Activated CD4-positive, CD25-positive, alpha-beta regulatory T cell treated with anti-CD3 and anti-CD28 coated beads, Interleukin-2, amount 50 U/mL, for 16 hours (primary cell): ENCODE measurements around the gene C16orf92.
"Not testable (repeated sequence)": the region's sequence is repeated elsewhere in the genome, so short reads cannot be mapped to it uniquely, and the experiment has no call there.

Experiments
- DNase-seq: peaks from one replicate; pipeline ENCODE4 v3.0.0-alpha.2; 2020; ENCODE audit warnings: low read depth, low spot score

The C16orf92 gene

GRCh38 chr16:30005341-30006094 is 17.5 kb upstream of the C16orf92 start:
- no peak for DNase-seq

DNA sequence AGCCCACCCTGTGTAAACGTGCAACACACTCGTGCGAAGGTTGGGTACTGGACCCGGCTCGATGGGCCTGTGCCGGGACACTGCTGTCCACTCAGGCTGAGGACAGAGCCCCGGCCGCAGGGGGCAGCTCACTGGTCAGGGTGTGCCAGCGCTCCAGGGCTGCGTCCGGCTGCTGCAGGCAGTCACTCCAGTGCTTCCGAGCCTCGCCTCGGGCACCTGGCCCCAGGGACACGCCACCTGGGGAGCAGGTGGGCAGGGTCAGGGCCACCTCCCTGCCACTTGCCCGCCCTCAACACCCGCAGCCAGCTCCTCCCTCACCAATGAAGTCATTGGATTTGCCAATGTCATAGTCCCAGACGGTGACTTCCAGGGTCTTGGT is 16.9 kb upstream of the C16orf92 start:
- DNase-seq: no peak

GRCh38 chr16:30006659-30007377 is 16.2 kb upstream of the C16orf92 start:
- no peak for DNase-seq

- DNase-seq: no peak
Observed at GRCh38 chr16:30007378-30007895, 15.6 kb upstream of the C16orf92 start.

- DNase-seq: no peak
Observed at GRCh38 chr16:30009085-30009862, 13.7 kb upstream of the C16orf92 start.

GRCh38 chr16:30009990-30010843 is 12.8 kb upstream of the C16orf92 start:
- DNase-seq: no peak

DNA sequence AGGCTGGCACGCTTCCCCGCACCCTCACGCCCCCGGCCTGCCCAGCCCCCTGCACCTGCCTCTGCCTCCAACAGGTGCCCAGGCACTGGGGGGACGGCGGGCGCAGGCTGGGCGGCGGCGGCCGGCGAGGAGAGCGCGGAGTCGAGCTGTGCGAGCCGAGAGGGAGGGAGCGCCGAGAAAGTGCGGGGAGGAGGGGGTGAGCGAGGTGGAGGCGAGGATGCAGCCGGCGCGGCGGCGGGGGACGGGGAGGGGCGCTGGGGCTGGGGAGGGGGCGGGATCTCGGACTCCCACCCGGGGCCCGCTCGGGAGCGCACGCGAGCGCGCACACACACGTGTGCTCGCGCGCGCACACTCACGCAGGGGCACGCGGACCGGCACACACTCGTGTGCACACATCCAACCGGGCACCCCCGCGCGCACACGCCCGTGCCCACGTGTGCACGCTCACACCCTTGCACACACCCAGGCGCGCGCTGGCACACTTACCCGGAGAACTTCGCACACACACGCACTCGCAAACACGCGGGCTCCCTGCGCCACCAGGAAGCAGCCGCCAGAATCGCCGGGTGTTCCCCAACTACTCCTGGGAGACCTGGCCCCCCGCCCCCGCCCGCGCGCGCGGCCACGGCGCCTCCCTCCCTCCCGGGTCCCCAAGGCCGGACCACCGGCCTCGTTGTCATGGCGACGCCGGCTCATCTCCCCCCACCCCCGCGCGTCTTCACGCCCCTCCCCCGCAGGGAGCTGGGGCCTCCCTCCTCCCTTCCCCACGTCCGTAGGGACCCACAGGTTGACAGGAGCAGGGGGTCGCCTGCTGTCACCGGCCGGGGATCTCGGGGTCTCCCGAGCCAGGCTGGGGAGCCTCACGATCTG is 11.9 kb upstream of the C16orf92 start, which contains the start of gene DOC2A:
TSS of gene DOC2A (minus strand) at position 184 of the 870 bp plus-strand sequence. CDS start 805 bp downstream, outside the sequence.
- no peak for DNase-seq

- no peak for DNase-seq
Observed at GRCh38 chr16:30011714-30012504, 11.1 kb upstream of the C16orf92 start.

- DNase-seq: not testable (repeated sequence)
Observed at GRCh38 chr16:30012598-30012997, 10.4 kb upstream of the C16orf92 start.

DNA sequence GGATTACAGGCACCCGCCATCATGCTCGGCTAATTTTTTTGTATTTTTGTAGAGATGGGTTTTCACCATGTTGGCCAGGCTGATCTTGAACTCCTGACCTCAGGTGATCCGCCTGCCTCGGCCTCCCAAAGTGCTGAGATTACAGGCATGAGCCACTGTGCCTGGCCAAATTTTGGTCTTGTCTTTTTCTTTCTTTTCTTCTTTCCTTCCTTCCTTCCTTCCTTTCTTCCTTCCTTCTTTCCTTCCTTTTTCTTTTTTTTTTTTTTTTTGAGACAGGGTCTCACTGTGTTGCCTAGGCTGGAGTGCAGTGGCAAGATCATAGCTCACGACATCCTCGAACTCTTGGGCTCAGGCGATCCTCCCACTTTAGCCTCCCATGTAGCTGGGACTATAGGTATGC is 7.5 kb upstream of the C16orf92 start:
- DNase-seq: not testable (repeated sequence)

GRCh38 chr16:30016555-30017276 is 6.3 kb upstream of the C16orf92 start:
- no peak for DNase-seq

DNA sequence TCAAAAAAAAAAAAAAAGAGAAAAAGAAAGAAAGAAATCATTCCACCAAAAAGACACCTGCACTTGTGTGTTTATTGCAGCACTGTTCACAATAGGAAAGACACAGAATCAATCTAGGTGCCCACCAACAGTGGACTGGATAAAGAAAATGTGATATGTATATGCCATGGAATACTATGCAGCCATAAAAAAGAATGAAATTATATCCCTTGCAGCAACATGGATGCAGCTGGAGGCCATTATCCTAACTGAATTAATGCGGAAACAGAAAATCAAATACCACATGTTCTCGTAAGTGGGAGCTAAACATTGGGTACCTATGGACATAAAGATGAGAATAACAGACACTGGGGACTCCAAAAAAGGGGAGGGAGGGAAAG is 5.7 kb upstream of the C16orf92 start:
- DNase-seq: no peak

- DNase-seq: not testable (repeated sequence)
Observed at GRCh38 chr16:30017937-30018336, 5.1 kb upstream of the C16orf92 start.

DNA sequence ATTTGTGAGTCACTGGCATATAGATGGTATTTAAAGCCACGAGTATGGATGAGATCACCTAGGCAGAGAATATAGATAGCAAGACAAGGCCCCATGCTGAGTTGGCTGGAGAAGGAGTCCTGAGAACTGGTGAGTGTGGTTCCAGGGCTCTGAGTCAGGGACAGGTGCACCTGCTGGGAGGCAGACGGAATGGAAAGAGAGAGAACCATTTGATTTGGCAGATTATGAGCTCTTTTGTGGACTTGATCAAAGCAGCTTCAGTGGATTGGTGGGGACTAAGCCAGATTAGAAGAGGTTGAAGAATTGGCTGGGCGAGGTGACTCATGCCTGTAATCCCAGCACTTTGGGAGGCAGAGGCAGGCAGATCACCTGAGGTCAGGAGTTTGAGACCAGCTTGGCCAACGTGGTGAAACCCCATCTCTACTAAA is 4.3 kb upstream of the C16orf92 start:
- DNase-seq: no peak

DNA sequence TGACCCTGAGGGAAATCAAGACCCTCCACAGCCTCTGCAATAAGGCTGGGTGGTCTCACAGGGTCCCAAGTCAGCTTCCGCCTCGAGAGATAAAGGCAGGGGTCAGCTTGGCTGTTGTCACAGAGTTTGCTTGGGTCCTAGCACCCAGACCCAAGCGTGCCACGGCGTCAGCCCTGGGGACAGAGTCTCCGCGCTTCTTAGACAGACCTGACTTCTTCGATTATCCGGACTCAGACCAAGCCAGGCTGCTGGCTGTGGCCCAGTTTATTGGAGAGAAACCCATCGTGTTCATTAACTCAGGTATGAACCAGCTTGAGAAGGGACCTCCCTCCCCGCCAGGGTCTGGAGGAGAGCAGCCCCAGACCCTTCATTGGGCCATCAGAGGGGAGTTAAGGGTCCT is 588 bp downstream of the C16orf92 start:
- DNase-seq: no peak

- DNase-seq: no peak
Observed at GRCh38 chr16:30024451-30024850, 1.5 kb downstream of the C16orf92 start.

- no peak for DNase-seq
Observed at GRCh38 chr16:30025156-30025555, 2.2 kb downstream of the C16orf92 start.

- no peak for DNase-seq
Observed at GRCh38 chr16:30025574-30025973, 2.6 kb downstream of the C16orf92 start.

- DNase-seq: no peak
Observed at GRCh38 chr16:30026449-30026848, 3.5 kb downstream of the C16orf92 start.
